SK-N-SH (cell line): ENCODE results near the gene MAS1L. TPM values are rescaled to one million over a fixed set of nuclear protein-coding genes. Genes with fewer than 3 reads are reported as not detected.

Experiments
- CTCF ChIA-PET: fragments of 300-600, 350-600 bp; formaldehyde crosslinking; extraction: SDS; loops from one replicate; lab custom pipeline; 2021; lab: Yijun Ruan, JAX
- POLR2A ChIA-PET: fragments of 350-600 bp; sonication (Branson Sonifier 250); formaldehyde crosslinking; extraction: SDS; loops from one replicate; lab custom pipeline; 2020; ENCODE audit warnings: antibody characterized with exemption, inconsistent platforms; lab: Yijun Ruan, JAX
- DNase-seq: peaks from one replicate; pipeline ENCODE4 v3.0.0; 2012
- H2AFZ ChIP-seq: fragments of 200-600 bp; sonication (generic); 2 replicates; pipeline ENCODE4 v1.8.1; 2016; ENCODE audit warnings: antibody characterized with exemption, mild to moderate bottlenecking, low read depth
- H3F3A ChIP-seq: fragments of 200-600 bp; sonication (generic); replicated peaks from 2 replicates; pipeline ENCODE3; 2016; ENCODE audit warnings: antibody characterized with exemption, mild to moderate bottlenecking; ENCODE audit not compliant: insufficient read depth
- H3K27ac ChIP-seq, 2 experiments: fragments of 200-500 bp in 1 of 2; fragments of 200-600 bp in 1 of 2; sonication (Bioruptor generic) in 1 of 2; sonication (generic), shearing (Covaris generic) in 1 of 2; 2 replicates each; pipeline versions ENCODE4 v1.5.1 to v1.6.1; 2014 to 2016; ENCODE audit warnings: low read depth in 2 of 2, inconsistent platforms in 1 of 2, low read length in 1 of 2, mild to moderate bottlenecking in 1 of 2, mixed read lengths in 1 of 2
- H3K27me3 ChIP-seq: fragments of 200-600 bp; sonication (generic), shearing (Covaris generic); 2 replicates; pipeline ENCODE4 v1.6.1; 2016; ENCODE audit warnings: mixed run types; ENCODE audit not compliant: insufficient read depth
- H3K36me3 ChIP-seq, 2 experiments: fragments of 200-500 bp in 1 of 2; fragments of 200-600 bp in 1 of 2; sonication (Bioruptor generic) in 1 of 2; sonication (generic) in 1 of 2; replicated peaks in 1 of 2; 2 replicates each; pipeline versions ENCODE3 to v1.5.1; 2014 to 2016; ENCODE audit warnings: low read length in 1 of 2, mild to moderate bottlenecking in 1 of 2; ENCODE audit not compliant: insufficient read depth in 2 of 2, control insufficient read depth in 1 of 2
- H3K4me1 ChIP-seq, 2 experiments: fragments of 200-500 bp in 1 of 2; fragments of 200-600 bp in 1 of 2; sonication (Bioruptor generic) in 1 of 2; sonication (generic), shearing (Covaris generic) in 1 of 2; 2 replicates each; pipeline versions ENCODE4 v1.5.1 to v1.6.1; 2014 to 2016; ENCODE audit warnings: low read depth in 1 of 2, low read length in 1 of 2, mixed run types in 1 of 2; ENCODE audit not compliant: insufficient read depth in 2 of 2, control insufficient read depth in 1 of 2
- H3K4me2 ChIP-seq: fragments of 200-600 bp; sonication (generic), shearing (Covaris generic); 2 replicates; pipeline ENCODE4 v1.6.1; 2017; ENCODE audit warnings: mixed run types
- H3K4me3 ChIP-seq, 2 experiments: fragments of 200-500 bp in 1 of 2; fragments of 200-600 bp in 1 of 2; sonication (Bioruptor generic) in 1 of 2; sonication (generic), shearing (Covaris generic) in 1 of 2; 2 replicates each; pipeline versions ENCODE4 v1.5.1 to v1.8.1; 2014 to 2016; ENCODE audit warnings: low read depth in 2 of 2, inconsistent platforms in 1 of 2, low read length in 1 of 2, mild to moderate bottlenecking in 1 of 2, mixed read lengths in 1 of 2, moderate library complexity in 1 of 2
- H3K79me2 ChIP-seq: fragments of 200-600 bp; sonication (generic); 2 replicates; pipeline ENCODE4 v1.8.1; 2017; ENCODE audit warnings: mild to moderate bottlenecking; ENCODE audit not compliant: insufficient read depth
- H3K9ac ChIP-seq: fragments of 200-600 bp; sonication (generic); 2 replicates; pipeline ENCODE4 v1.6.1; 2017; ENCODE audit warnings: mixed run types
- H3K9me2 ChIP-seq: fragments of 200-600 bp; sonication (generic); 2 replicates; pipeline ENCODE4 v1.6.1; 2017; ENCODE audit warnings: mixed run types
- H3K9me3 ChIP-seq: fragments of 200-600 bp; sonication (generic); 2 replicates; pipeline ENCODE4 v1.6.1; 2017; ENCODE audit warnings: mixed run types, mild to moderate bottlenecking, moderate library complexity
- H4K20me1 ChIP-seq: fragments of 200-600 bp; sonication (generic); 2 replicates; pipeline ENCODE4 v1.6.1; 2017; ENCODE audit warnings: mild to moderate bottlenecking, mixed run types; ENCODE audit not compliant: insufficient read depth
- CHD2 ChIP-seq: fragments of 150-350 bp; IDR thresholded peaks from 2 replicates; pipeline ENCODE4 v1.6.1; 2018; ENCODE audit warnings: low read length; ENCODE audit not compliant: partially characterized antibody
- FOSL2 ChIP-seq: IDR thresholded peaks from 2 replicates; pipeline ENCODE4 v1.4.0; 2012; ENCODE audit warnings: low read depth, mild to moderate bottlenecking, moderate library complexity, borderline replicate concordance
- FOXJ3 ChIP-seq: sonication (generic); formaldehyde crosslinking; IDR thresholded peaks from 2 replicates; pipeline ENCODE4 v1.5.1; 2020; ENCODE audit warnings: mild to moderate bottlenecking, missing genetic modification reagents
- GATA2 ChIP-seq: sonication (generic); formaldehyde crosslinking; IDR thresholded peaks from 2 replicates; pipeline ENCODE4 v1.5.0; 2020; ENCODE audit warnings: mild to moderate bottlenecking, missing genetic modification reagents
- IRF3 ChIP-seq: fragments of 150-350 bp; IDR thresholded peaks from 2 replicates; pipeline ENCODE4 v1.6.1; 2016; ENCODE audit warnings: mild to moderate bottlenecking, low read depth, low read length
- JUND ChIP-seq: IDR thresholded peaks from 2 replicates; pipeline ENCODE4 v1.4.0; 2012
- MEF2A ChIP-seq: IDR thresholded peaks from 2 replicates; pipeline ENCODE4 v1.4.0; 2012; ENCODE audit warnings: low read depth, borderline replicate concordance
- MXI1 ChIP-seq: IDR thresholded peaks from 2 replicates; pipeline ENCODE4 v1.6.1; 2012; ENCODE audit warnings: mild to moderate bottlenecking, low read depth, low read length, improper control_type of control experiment
- NRF1 ChIP-seq: IDR thresholded peaks from 2 replicates; pipeline ENCODE4 v1.6.1; 2012; ENCODE audit warnings: low read depth, mild to moderate bottlenecking, low read length
- POLR2AphosphoS5 ChIP-seq: IDR thresholded peaks from 2 replicates; pipeline ENCODE4 v1.6.1; 2012; ENCODE audit warnings: low read depth, low read length
- REST ChIP-seq: IDR thresholded peaks from 2 replicates; pipeline ENCODE4 v1.6.1; 2012; ENCODE audit warnings: mild to moderate bottlenecking, low read depth, low read length, moderate library complexity
- RFX5 ChIP-seq: IDR thresholded peaks from 2 replicates; pipeline ENCODE4 v1.6.1; 2012; ENCODE audit warnings: mild to moderate bottlenecking, improper control_type of control experiment, low read length
- RXRA ChIP-seq: IDR thresholded peaks from 2 replicates; pipeline ENCODE4 v1.4.0; 2012; ENCODE audit warnings: low read depth, mild to moderate bottlenecking, borderline replicate concordance
- SIN3A ChIP-seq: IDR thresholded peaks from 2 replicates; pipeline ENCODE4 v1.6.1; 2012; ENCODE audit warnings: low read depth, mild to moderate bottlenecking, low read length, moderate library complexity, borderline replicate concordance
- TAF1 ChIP-seq: IDR thresholded peaks from 2 replicates; pipeline ENCODE4 v1.6.1; 2012; ENCODE audit warnings: low read depth, mild to moderate bottlenecking, low read length, moderate library complexity, borderline replicate concordance
- YY1 ChIP-seq: IDR thresholded peaks from 2 replicates; pipeline ENCODE4 v1.4.0; 2012; ENCODE audit warnings: low read depth, mild to moderate bottlenecking
- WGBS: methylation state at CpG from one replicate; pipeline ENCODE4 v1.1.6; 2017; ENCODE audit warnings: low lambda C conversion rate; 5-methylcytosine and 5-hydroxymethylcytosine counted together
- polyA plus RNA-seq, 3 experiments: library from polyadenylated mRNA; depleted of rRNA; stranded (reverse); fragments of >200 nt; gene quantifications; 2 replicates each; pipeline ENCODE4 v1.2.3, GENCODE V29; 2012
- TF ChIP-seq, protein P1 (sequence below): IDR thresholded peaks from 2 replicates; pipeline ENCODE4 v1.4.0; 2012; ENCODE audit warnings: low read depth, borderline replicate concordance
- TF ChIP-seq, protein P2 (sequence below): IDR thresholded peaks from 2 replicates; pipeline ENCODE4 v1.4.0; 2012; ENCODE audit warnings: low read depth

MAS1L gene
- polyA plus RNA-seq, 1 of the 3 experiments (the other 2 are of a cell fraction) = not detected

DNA sequence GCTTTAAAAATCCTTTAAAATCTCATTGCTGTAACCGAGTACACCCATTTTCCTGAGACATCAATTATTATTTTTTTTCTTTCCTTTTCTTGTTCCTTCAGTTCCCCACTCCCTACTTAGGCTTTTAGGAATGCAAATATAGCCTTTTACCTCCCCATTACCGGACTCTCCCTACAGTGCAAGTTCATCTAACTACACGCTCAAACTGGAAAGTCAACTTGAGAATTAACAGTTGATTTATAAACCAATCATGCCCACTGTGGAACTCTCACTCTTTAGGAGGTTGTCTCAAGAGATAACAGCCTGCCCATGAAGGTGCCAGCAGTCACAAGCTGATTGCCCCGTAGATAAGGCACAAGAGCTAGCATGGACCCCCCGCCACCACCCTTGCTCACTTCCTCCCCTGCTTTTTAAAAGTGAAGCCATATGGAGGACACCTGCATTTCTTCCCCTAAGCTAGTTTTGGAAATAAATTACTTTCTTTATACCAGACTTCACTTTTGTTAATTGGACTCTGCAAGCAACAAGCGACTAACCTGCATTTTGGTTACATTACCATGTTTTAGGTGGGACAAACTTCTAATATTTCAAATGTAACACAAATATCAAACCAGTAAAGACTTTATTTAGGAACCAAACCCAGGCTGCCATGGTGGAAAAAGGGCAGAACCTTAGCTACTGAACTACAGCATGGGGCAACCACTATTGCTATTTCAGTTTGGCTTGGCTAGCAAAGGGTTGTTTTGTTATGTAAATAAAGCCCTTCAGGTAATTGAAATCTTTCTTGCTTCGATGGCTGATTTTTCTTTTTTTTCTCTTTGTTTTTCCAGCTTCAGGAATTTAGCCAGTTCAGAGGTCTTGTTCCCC is 36.9 kb upstream of the MAS1L start:
- Histone ChIP-seq H3K9ac (no peak overlapping the region), H3K4me1 (no peaks in the 10 kb centered on the region), H3F3A (no peaks in the 10 kb centered on the region), H3K27me3 (peaks cover 42% of the 10 kb centered on the region; the same call in 1 of the 2 replicates), H2AFZ (no peak overlapping the region), H3K9me2 (no peaks in the 10 kb centered on the region), H3K4me2 (no peak overlapping the region), H3K36me3 (peaks cover 0 to 4% of the 10 kb centered on the region in 2 experiments), H3K27ac (no peak overlapping the region), H4K20me1 (no peaks in the 10 kb centered on the region), H3K9me3 (no peaks in the 10 kb centered on the region), H3K4me3 (no peak overlapping the region), H3K79me2 (no peaks in the 10 kb centered on the region)
- ChIA-PET POLR2A (no interaction called here), CTCF (no interaction called here)
- no peak for DNase-seq
- WGBS = 2% methylated on average over 7 of the region's 7 CpGs
- TF ChIP-seq GATA2 (CRISPR knock-in tag) = no peak
- TF ChIP-seq MXI1 = no peak
- no peak for TF ChIP-seq CHD2
- no peak for TF ChIP-seq SIN3A
- TF ChIP-seq RFX5 = no peak
- TF ChIP-seq, protein P1, sequence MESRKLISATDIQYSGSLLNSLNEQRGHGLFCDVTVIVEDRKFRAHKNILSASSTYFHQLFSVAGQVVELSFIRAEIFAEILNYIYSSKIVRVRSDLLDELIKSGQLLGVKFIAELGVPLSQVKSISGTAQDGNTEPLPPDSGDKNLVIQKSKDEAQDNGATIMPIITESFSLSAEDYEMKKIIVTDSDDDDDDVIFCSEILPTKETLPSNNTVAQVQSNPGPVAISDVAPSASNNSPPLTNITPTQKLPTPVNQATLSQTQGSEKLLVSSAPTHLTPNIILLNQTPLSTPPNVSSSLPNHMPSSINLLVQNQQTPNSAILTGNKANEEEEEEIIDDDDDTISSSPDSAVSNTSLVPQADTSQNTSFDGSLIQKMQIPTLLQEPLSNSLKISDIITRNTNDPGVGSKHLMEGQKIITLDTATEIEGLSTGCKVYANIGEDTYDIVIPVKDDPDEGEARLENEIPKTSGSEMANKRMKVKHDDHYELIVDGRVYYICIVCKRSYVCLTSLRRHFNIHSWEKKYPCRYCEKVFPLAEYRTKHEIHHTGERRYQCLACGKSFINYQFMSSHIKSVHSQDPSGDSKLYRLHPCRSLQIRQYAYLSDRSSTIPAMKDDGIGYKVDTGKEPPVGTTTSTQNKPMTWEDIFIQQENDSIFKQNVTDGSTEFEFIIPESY = no peak
- TF ChIP-seq IRF3 = no peak
- no peak for TF ChIP-seq FOXJ3 (CRISPR knock-in tag)
- no peak for TF ChIP-seq MEF2A
- TF ChIP-seq YY1 = no peak
- no peak for TF ChIP-seq REST
- no peak for TF ChIP-seq TAF1
- TF ChIP-seq NRF1 = no peak
- TF ChIP-seq POLR2AphosphoS5 = no peak
- TF ChIP-seq, protein P2, sequence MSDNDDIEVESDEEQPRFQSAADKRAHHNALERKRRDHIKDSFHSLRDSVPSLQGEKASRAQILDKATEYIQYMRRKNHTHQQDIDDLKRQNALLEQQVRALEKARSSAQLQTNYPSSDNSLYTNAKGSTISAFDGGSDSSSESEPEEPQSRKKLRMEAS = no peak
- no peak for TF ChIP-seq JUND
- no peak for TF ChIP-seq FOSL2
- no peak for TF ChIP-seq RXRA
